Motor neuron (in vitro differentiated cells): Measurements from ENCODE around the gene SELENOS. TPM values are rescaled to one million over a fixed set of nuclear protein-coding genes. Genes with fewer than 3 reads are reported as not detected.
A peak's percentile ranks its signal among the peaks of the same experiment; 100 is the strongest.

Experiments used
- ATAC-seq, 8 experiments: fragments of 200-7000 bp; cut with Tn5 transposase; replicated peaks in 6 of 8; 2 replicates each; pipeline ENCODE4 v1.8.0; 2021; ENCODE audit warnings: mild to moderate bottlenecking in 8 of 8, moderate library complexity in 8 of 8
- H3K27ac ChIP-seq, 2 donors: fragments of 250-450 bp; sonication (Bioruptor Pico); 2 replicates each; pipeline ENCODE4 v1.9.0; 2021; ENCODE audit warnings: antibody characterized with exemption in 2 of 2, mild to moderate bottlenecking in 2 of 2, moderate library complexity in 1 of 2
- H3K4me1 ChIP-seq, 2 donors: fragments of 250-450 bp; sonication (Bioruptor Pico); replicated peaks in 1 of 2; 2 replicates each; pipeline ENCODE4 v1.6.1; 2021; ENCODE audit warnings: antibody characterized with exemption in 2 of 2, mild to moderate bottlenecking in 2 of 2, moderate library complexity in 1 of 2
- H3K4me3 ChIP-seq, 5 donors: fragments of 250-450 bp; sonication (Bioruptor Pico); 2 replicates each; pipeline ENCODE4 v1.9.0; 2021; ENCODE audit warnings: antibody characterized with exemption in 5 of 5, mild to moderate bottlenecking in 5 of 5, moderate library complexity in 4 of 5
- WGBS, 10 experiments: fragments of 450-650 bp; shearing (Covaris generic); methylation state at CpG; one replicate each; pipeline ENCODE4 v1.0.0; 2022; 5-methylcytosine and 5-hydroxymethylcytosine counted together
- in situ Hi-C, 9 experiments: fragments of 400-800 bp; cut with MboI; loops; one replicate each; pipeline ENCODE4 v1.15.0; 2021; ENCODE audit warnings: low sequenced_read_pairs in 9 of 9, low pct_unique_long_range_greater_than_20kb in 2 of 9; ENCODE audit not compliant: unreplicated experiment in 9 of 9
- total RNA-seq, 8 experiments: library from RNA; unstranded; fragments of 300-600 nt; gene quantifications; 2 replicates each; pipeline versions ENCODE4 v1.2.3 to v1.2.4, GENCODE V29; 2022

SELENOS gene
- total RNA-seq, 8 experiments from 2014 or later = 35.6 to 101 (median 60.3) TPM

- peak in 5 of 8 experiments; percentile 17 to 49 (median 47) for ATAC-seq
- Histone ChIP-seq H3K27ac (no peak overlapping the region), H3K4me1 (no peaks in the 10 kb centered on the region), H3K4me3 (no peak overlapping the region)
- in situ Hi-C loops = loop anchor here in 1 of 9 experiments (25.0 kb wide), 1 partner anchor 179 kb away; the partner anchor contains the start of gene PCSK6
- WGBS, 10 experiments = 0 to 80% (median 60%) methylated on average over 1 to 7 of the region's 16 CpGs; no CpG with 5 or more reads in 5 of the 10 experiments
These were observed 30.8 kb upstream of the SELENOS start for GRCh38 chr15:101307897-101308603.

- peak in 2 of 8 experiments; percentile 20 to 28 for ATAC-seq
- Histone ChIP-seq H3K4me3 (no peak overlapping the region), H3K27ac (no peak overlapping the region), H3K4me1 (no peaks in the 10 kb centered on the region)
- in situ Hi-C loops = loop anchor here in 1 of 9 experiments (25.0 kb wide), 1 partner anchor 180 kb away; the partner anchor contains the start of gene PCSK6
- 15 to 76% methylated on average over 4 to 9 of the region's 24 CpGs; no CpG with 5 or more reads in 8 of the 10 experiments for WGBS, 10 experiments
These were observed 30.0 kb upstream of the SELENOS start for GRCh38 chr15:101307048-101307896.

GRCh38 chr15:101306341-101307047 is 29.2 kb upstream of the SELENOS start:
- H3K4me3 ChIP-seq = no peak overlapping the region
- 33 to 98% (median 61%) methylated on average over 1 to 5 of the region's 10 CpGs; no CpG with 5 or more reads in 4 of the 10 experiments for WGBS, 10 experiments
- ATAC-seq = no peak
- no peaks in the 10 kb centered on the region for H3K4me1 ChIP-seq
- in situ Hi-C loops = loop anchor here in 1 of 9 experiments (25.0 kb wide), 1 partner anchor 181 kb away; the partner anchor contains the start of gene PCSK6
- H3K27ac ChIP-seq = no peak overlapping the region

- no peak overlapping the region for H3K27ac ChIP-seq
- 40 to 100% methylated on average over 1 to 2 of the region's 8 CpGs; no CpG with 5 or more reads in 8 of the 10 experiments for WGBS, 10 experiments
- in situ Hi-C loops = loop anchor here in 1 of 9 experiments (25.0 kb wide), 1 partner anchor 181 kb away; the partner anchor contains the start of gene PCSK6
These were observed 28.6 kb upstream of the SELENOS start for GRCh38 chr15:101305820-101306255.

GRCh38 chr15:101303408-101303807 is 26.1 kb upstream of the SELENOS start:
- no peak for ATAC-seq
- in situ Hi-C loops = loop anchor here in 1 of 9 experiments (25.0 kb wide), 1 partner anchor 184 kb away; the partner anchor contains the start of gene PCSK6
- Histone ChIP-seq H3K4me1 (no peaks in the 10 kb centered on the region), H3K27ac (no peak overlapping the region), H3K4me3 (no peak overlapping the region)
- 20 to 90% (median 81%) methylated on average over 1 to 3 of the region's 4 CpGs; no CpG with 5 or more reads in 4 of the 10 experiments for WGBS, 10 experiments

More at GRCh38 chr15:101305820-101306255, 28.6 kb upstream of the SELENOS start:
- Histone ChIP-seq H3K4me3 (no peak overlapping the region), H3K4me1 (no peaks in the 10 kb centered on the region)
- ATAC-seq = no peak

GRCh38 chr15:101296418-101297405 is 19.4 kb upstream of the SELENOS start:
- Histone ChIP-seq H3K4me3 (peak overlapping the region in 4 of 5 donors; percentile 74 to 93 (median 83)), H3K27ac (no peak overlapping the region), H3K4me1 (peaks cover 10 to 19% of the 10 kb centered on the region in 2 donors)
- in situ Hi-C loops = loop anchor here in 7 of 9 experiments (10.0 kb wide), 2 partner anchors 348 to 358 kb away; partner anchors contain the start of gene TM2D3 (in 1 of the 7)
- ATAC-seq = peak in 2 of 8 experiments; percentile 11 to 27
- 24 to 100% (median 73%) methylated on average over 2 to 9 of the region's 9 CpGs for WGBS, 10 experiments

- peaks cover 10 to 19% of the 10 kb centered on the region in 2 donors for H3K4me1 ChIP-seq
- WGBS, 10 experiments = 0 to 35% (median 1%) methylated on average over 1 to 9 of the region's 20 CpGs; no CpG with 5 or more reads in 3 of the 10 experiments
- in situ Hi-C loops = loop anchor here in 7 of 9 experiments (10.0 kb wide), 2 partner anchors 349 to 359 kb away; partner anchors contain the start of gene TM2D3 (in 1 of the 7)
- H3K27ac ChIP-seq = peak overlapping the region; percentile 83 to 92
- peak overlapping the region; percentile 74 to 93 (median 79) for H3K4me3 ChIP-seq
- ATAC-seq = peak; percentile 54 to 71 (median 64)
These were observed 18.4 kb upstream of the SELENOS start for GRCh38 chr15:101295607-101296161.

- 0 to 5% (median 1%) methylated on average over 3 to 26 of the region's 87 CpGs; no CpG with 5 or more reads in 5 of the 10 experiments for WGBS, 10 experiments
- peaks cover 10 to 19% of the 10 kb centered on the region in 2 donors for H3K4me1 ChIP-seq
- peak within 1 kb of the TSS; percentile 74 to 93 (median 79) for H3K4me3 ChIP-seq
- peak; percentile 60 to 95 (median 92) for ATAC-seq
- in situ Hi-C loops = loop anchor here in 7 of 9 experiments (10.0 kb wide), 2 partner anchors 350 to 360 kb away; partner anchors contain the start of gene TM2D3 (in 1 of the 7)
- H3K27ac ChIP-seq = peak within 1 kb of the TSS; percentile 87 to 92
These were observed 17.7 kb upstream of the SELENOS start, which contains the start of gene SNRPA1 for GRCh38 chr15:101294731-101295606. Gene SNRPA1 (minus strand): TSS chr15:101295248. CDS start chr15:101295178, 70 bp downstream.

GRCh38 chr15:101293122-101293521 is 15.8 kb upstream of the SELENOS start:
- WGBS, 10 experiments = 56 to 100% (median 69%) methylated on average over 1 to 9 of the region's 10 CpGs
- in situ Hi-C loops = loop anchor here in 7 of 9 experiments (10.0 kb wide), 2 partner anchors 352 to 362 kb away; partner anchors contain the start of gene TM2D3 (in 1 of the 7)
- no peak for ATAC-seq

More at GRCh38 chr15:101293122-101293521, 15.8 kb upstream of the SELENOS start:
- H3K4me1 ChIP-seq = peaks cover 10 to 19% of the 10 kb centered on the region in 2 donors
- H3K27ac ChIP-seq = no peak overlapping the region
- peak overlapping the region; percentile 74 to 93 (median 79) for H3K4me3 ChIP-seq
